Hematopoietic multipotent progenitor cell treated with erythropoietin and hydrocortisone succinate and interleukin-3 and kit ligand, for 4 days (in vitro differentiated cells): ENCODE results near the gene FAT2.
"Not testable (repeated sequence)": the region's sequence is repeated elsewhere in the genome, so short reads cannot be mapped to it uniquely, and the experiment has no call there.

Experiments
- DNase-seq: peaks from one replicate; pipeline ENCODE4 v3.0.0-alpha.2; 2015

FAT2 gene

DNA sequence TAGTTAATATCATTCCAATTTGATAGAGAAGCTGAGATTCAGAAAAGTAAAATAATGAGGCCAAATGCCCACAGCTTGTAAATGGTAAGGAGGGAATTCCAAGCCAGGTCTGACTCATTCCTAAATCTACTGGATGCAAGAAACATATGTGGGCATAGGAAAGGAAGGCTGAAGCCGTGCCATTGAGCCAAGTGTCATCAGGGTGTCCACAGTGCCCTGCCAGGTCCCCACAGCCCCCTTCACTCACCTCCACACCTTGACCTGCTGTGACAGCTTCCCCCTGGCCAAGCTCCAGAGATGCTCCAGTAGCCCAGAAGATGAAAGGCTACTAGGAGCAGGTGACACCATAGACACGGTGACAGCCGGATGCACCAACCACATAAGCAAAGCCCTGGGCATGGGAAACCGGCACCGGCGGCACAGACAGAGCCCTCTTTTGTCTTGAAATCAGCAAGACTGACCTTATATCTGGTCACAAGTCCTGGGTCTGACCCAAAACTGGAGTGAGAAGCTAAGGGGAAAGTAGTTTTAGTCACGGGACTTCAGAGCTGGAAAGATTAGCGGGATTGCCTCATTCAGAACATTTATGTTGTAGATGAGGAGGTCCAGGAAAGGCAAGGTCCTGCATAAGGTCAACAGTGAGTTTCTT, 20.1 kb upstream of the FAT2 start:
- DNase-seq: no peak

DNA sequence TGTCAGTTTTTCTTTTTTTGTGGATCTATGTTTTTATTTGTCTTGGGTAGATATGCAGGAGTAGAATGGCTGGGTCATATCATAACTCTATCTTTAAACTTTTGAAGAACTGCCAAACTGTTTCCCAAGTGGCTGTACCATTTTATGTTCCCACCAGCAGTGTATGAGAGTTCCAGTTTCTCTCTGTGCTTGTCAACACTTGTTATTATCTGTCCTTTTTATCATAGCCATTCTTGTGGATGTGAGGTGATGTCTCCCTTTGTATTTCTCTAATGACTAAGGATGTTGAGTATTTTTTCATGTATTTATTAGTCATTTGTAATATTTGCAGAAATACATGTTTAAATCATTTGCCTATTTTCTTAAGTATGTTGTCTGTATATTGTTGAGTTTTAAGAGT, 17.4 kb upstream of the FAT2 start:
- DNase-seq: no peak

DNA sequence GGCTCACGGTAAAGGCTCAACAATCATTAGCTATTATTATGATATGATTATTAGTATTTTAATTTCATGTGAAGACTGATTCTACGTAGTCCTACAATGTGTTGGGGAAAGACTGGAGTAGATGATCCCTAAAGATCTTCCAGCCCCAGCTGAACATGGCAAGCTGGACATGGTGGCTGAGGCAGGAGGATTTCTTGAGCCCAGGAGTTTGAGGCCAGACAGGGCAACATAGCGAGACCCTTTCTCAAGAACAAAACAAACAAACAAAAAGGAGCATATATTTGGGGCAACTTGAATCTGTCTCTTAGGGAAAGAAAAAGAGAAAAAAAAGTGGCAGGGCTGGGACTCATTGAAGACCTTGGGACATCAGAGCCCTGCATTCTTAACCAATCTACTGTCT, 16.2 kb upstream of the FAT2 start:
- no peak for DNase-seq

DNA sequence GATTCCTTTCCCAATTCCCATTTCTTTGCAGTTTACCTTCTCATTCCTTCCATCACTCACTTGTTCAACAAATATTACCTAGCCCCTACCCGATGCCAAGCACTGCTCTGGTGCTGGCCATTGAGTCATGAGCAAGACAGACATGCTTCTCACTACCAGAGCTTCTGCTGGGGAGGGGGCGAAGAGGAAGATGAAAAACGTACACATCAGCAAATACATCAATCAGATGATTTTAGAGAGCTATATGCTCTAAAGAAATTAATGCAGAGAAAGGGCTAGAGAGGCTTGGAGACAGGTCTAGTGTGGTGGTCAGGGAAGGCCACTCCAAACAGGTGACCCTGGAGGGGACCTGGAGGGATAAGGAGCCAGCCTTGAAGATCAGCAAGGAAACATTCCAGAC, 14.4 kb upstream of the FAT2 start:
- DNase-seq: no peak

DNA sequence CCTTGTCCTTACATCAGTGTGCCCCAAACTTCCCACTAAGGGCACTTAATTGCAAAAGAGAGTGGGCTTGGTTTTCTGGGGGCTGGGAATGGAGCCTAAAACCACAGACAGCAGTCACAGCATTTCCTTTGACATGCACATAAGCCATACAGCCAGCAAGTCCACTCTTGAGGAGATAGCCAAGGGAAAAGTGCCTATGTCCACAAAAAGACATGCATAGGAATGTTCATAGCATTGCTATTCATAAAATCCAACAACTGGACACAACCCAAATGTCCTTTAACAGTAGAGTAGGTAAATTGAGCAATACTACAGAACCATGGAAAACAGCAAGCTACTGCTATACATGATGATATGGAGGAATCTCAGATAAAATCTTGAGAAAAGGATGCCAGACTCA, 11.7 kb upstream of the FAT2 start:
- no peak for DNase-seq

DNA sequence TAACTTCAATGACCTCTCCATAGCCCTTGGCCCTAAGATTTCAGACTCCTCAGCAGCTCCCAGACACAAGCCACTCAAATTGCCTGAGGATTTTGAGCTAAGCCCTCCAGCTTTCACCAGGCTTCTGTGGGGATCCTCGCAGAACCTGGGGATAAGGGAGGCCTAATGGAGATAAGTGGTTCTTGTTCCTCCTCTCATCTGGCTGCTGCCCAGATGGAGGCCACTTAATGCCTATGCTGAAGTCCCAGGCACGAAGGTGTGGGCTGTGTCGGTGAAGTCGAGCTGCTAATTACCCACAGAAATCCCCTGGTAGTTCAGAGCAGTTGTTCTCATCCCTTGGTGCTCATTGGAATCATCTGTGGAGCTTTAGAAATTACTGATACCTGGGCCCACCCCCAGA, 10.3 kb upstream of the FAT2 start:
- DNase-seq: no peak

DNA sequence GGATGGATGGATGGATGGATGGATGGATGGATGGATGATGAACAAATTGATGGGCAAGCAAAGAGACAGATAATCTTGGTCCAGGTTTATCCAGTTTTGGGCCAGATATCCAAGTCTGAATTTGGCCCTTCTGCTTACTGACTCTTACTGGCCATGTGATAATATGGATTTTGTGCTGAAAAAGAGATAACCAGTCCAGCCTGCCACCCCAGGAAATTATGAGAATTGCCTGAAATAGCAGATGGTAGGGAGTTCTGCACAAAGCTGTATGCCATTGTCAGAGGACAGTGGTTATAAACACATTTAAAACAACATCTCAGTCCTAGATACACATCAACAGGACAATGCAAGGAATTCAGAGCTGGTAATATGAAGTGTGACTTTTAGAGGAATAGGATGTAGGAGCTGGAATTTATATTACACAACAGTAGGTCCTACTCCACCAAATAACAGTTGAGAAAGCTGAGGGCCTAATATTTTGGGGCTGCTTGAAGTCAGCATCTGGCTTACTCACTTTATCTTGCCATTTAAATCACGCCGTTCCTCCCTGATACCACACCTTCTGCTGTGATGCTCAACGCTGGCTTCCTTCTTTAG, 9.0 kb upstream of the FAT2 start:
- no peak for DNase-seq

DNA sequence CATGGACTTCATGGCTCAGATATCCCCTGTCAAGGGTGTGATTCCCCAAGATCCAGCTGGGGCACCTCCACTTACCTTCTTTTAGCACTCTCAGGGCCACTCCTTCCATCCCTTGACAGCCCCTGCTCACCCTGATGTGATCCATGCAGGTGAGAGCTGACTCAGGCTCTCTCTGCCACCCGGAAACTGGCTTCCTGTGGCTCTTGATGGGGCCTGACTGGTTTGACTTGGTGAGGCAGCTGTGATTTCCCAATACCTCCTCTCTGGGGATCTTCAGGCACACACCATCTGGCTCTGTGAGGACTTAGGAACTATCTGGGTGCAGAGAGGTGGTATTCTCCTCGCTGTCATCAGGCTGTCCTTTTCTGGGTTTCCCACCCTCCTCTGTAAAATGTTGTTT, 7.9 kb upstream of the FAT2 start:
- no peak for DNase-seq

DNA sequence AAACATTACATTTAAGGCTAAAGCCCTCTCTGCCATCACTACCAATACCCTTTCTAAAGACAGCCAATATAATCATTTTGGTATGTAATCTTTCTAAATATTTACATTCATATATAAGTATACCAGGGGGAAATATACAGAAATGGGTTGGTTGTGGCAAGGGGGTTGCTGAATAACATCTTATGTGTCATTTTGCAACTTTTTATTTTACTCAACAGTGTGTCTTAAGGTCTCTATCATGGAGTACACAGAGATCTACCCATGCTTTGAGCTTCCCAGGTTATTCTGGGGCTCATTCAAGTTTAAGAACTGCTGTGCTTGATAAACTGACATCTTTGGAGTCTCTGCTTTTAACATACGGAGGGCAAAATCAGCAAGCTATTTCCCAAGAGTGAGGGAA, 7.4 kb upstream of the FAT2 start:
- no peak for DNase-seq

DNA sequence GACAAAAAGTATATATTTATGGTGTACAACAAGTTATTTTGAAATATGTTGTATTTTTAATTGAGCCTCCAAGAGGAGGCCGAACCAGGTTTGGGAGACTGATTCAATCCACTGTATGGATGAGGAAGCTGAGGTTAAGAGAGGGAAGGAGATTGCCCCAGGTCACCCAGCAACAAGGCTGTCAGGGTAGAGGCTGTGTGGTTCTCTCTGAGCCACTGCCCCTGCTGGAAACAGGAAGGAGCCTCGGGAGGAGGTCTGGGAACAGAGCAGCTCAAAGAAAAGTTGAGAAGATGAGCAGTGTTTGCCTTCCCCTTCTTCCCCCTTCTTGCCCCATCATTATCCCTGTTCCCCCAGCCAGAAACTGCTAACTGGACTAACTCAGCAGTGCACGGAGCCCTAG, 6.6 kb upstream of the FAT2 start:
- DNase-seq: peak; percentile 5

DNA sequence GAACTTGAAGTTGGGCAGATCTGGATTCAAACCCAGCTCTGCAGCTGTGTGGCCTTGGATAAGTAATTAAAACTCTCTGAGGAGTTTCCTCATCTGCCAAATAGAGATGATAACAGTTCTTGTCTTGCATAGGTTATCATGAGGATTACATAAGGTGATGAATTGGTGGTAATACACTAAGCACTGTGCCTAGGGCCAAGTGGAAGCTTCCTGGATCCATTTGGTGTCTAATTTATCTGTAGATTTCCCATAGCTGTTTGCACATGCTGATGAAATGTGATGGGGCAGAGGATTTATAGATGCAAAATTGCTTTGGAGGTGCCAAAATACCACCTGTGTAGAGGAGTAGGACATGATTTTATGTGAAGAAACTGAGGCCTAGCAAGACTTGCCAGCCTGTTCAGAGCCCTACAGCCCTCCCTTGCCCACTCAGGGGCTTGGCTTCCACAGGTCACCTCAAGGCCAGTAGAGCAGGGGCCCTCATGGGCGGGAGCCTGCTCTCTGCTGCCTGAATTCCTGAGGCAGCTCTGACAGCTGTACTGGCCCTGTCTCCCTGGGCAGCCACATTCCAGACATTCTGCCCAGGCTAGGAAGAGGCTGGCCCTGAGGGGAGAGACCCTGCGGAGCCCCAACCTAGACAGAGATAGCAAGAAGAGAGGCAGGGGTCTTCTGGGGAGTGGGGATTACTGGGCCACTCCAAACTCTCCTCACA, 5.9 kb upstream of the FAT2 start:
- DNase-seq: no peak

DNA sequence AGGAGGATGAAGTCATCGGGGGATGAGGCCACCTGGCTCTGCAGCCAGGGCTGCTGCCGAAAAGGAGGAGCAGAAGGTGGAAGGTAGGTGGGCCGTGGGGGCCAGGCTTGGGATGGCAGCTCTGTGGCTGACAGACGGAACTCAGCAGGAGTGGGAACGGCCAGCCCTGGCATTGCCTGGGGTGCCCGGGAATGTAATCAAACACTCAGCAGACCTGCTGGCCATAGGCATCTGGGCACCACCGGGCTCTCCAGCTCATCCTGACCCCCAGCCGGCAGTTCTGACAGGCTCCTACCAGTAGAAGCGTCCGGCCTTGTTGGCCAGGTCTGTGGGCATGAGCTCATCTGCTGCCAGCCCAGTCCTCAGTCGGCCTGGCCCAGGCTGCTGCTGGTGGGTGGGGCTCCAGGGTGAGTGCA, 4.3 kb upstream of the FAT2 start:
- no peak for DNase-seq

DNA sequence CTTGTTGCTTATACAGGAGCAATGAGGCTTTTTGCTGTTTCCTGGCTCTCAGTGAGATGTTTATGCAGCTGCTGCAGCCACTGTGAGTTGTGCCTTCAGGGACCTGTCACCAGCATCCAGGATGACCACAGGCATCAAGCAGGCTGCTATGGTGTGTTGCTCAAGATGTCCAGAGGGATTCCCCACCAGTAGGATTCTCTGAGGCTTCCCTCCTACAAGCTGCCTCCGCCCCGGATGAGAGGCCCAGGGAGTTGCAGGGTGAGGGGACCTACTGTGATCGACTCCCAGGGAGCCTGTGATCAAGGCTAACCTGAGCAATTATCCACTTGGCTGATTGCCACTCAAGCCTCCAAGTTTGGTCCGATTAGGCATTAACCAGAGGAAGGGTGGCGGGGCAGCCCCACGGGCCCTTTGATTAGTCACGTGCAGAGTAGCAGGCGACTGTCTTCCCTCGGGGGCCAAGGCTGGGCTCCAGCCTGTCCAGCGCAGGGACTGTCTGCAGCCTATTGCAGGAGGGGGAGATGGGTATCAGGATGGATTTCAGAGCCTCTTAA, 1.8 kb upstream of the FAT2 start:
- no peak for DNase-seq

DNA sequence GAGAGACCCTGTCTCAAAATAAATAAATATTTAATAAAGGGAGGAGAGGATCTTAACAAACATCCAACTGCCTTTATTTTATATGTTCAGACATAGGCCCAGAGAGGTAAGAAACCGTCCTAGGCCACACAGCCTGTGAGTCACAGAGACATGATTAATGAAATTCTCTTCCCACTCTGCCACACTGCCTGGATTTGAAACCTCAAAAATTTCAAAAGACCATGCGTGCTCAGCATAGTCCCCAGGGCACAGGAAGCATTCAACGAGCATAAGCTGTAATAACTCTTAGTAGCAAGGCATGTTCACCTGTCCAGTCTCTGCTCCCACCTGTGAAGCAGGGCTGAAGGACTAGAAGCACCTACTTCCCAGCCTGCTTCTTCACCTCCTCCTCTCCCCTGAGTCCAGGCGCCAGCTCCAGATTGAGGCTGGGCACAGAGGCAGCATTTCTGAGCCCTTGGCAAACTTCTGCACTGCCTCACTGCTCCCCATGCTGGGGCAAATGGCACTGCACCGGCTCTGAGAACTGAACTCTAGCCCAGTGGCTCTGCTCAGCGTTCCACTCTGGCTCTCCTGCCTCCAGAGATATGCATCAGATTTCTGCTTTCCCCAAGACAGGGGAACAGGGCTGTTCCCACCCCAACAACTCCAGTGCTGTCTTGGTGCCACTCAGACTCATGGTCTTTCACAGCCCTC, 1.1 kb downstream of the FAT2 start:
- no peak for DNase-seq

DNA sequence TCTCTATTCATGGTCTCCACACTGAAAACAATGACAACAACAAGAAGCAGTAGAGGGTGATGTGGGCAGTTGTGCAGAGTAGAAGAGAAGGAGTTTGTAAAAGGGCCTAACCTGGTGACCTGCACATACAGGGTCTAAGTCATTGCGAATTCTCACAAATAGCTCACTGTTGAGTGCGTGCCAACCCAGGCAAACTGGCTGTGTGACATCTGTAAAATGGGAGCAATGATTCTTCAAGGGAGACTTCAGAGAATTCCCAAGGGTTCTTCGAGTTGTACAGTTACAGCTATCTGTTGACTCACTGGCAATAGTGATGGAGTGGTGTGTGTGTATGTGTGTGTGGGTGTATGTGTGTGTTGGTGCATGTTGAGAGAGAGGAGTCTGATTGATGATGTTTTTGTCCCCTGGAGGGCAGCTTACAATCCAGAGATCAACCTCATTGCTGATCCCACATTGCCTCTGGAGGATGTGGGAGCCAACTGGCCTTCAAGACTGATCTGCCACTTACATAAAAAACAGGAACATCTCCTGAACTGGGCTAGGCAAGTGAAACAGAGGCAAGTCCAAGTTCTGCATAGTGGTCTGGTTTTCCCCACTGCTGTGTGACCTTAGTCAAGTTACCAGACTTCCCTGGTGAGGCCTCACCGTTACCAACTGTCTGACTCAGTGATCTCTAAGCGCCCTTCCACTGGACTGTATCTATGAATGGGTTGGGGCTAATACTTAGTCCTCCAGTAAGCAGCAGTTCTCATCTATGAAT, 3.2 kb downstream of the FAT2 start:
- no peak for DNase-seq

DNA sequence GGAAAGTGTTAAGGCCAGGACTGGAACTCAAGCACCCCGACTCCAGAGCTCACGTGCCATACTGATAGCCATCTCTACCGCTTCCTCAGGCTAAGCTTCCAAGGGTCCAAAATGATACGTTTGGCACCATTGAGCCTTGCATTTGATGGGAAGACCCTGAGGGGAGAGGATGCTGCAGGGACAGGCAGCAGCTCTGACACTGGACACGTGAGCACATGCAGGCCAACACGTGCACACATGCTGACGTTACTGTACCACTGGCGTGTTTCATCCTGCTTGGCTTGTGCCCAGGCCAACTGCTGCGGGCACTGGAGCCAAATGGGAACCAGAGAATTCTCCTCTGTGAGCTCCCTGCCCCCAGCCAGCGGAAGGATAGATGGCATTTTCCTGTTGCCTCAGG, 5.2 kb downstream of the FAT2 start:
- DNase-seq: no peak

DNA sequence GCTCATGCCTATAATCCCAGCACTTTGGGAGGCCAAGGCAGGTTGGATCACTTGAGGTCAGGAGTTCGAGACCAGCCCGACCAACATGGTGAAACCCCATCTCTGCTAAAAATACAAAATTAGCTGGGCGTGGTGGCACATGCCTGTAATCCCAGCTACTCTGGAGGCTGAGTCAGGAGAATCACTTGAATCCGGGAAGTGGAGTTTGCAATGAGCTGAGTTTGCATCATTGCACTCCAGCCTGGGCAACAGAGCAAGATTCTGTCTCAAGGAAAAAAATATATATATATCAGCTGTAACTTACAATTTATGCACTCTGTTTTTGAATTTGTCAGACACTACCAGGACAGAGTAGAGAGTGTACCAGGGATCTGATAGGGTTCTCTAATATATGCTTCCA, 5.8 kb downstream of the FAT2 start:
- DNase-seq: not testable (repeated sequence)

DNA sequence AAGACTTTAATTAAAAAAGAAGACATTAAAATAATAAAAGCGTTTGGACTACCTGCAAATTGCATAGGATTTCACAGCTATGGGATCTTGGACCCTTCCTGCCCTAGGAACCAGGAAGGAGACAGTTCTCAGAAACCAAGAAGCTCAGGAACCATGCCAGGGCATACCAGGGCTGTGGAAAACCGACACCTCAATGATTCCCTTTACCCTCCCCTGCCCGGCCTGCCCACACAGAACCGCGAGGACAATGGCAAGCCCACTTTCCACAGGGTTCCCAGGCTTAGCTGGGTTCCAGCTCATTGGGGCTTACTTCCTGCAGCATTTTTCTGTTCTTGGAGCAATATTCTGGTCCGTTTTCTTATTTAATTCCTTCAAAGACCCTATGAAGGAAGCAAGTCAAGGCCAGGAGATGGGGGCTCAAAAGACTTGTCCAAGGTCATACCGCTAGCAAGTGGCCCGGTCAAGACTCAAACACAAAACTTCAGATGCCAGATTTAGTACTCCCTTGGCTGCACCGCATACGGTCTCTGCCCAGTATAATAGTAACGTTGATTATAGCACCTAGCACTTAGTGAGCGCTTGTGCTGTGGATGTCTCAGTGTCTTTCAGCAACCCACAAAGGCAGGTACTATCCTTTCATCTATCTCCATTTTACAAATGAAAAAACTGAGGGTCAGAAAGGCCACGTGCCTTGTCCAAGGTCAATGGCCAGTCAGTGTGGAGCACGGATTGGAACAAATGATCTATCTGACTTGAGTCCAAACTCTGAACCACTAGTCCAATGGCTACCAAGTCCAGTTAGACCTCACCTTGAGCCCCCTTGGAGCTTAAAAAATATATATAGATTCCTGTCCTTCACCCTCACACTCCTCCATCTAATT, 6.8 kb downstream of the FAT2 start:
- DNase-seq: no peak

DNA sequence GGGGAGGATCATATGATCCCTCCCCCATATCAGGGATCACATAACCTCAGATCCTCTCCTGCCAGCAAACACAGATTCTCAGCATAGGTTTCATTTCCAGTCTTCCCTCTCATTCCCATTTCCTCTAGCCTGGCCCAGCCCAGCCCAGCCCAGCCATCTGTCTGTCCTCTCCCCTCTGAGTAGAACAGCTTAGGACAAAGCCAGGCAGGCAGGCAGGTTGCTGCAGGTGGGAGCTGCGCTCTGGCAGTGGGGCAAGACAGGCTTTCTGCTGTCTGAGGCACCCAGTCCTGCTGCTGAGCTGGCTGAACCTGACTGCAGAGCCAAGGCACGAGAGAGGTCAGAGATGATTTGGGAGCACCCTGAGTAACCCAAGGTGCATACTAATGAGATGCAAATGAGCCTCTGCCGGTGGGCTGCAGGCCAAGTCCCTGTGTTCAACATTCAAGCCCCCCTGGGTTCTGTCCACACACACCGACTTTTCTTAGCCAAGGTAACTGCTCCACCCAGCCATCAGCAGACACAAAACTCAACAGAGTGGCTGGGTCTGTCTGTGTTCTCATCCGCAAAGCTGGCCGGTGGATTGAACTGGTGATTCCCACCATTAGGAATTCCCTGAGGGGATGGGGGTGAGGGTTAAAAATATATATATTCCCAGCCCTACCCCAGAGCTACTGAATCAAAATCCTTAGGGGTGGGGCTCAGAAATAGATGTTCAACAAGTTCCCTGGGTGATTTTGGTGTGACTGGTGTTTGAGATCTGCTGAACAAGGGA, 9.1 kb downstream of the FAT2 start:
- no peak for DNase-seq

DNA sequence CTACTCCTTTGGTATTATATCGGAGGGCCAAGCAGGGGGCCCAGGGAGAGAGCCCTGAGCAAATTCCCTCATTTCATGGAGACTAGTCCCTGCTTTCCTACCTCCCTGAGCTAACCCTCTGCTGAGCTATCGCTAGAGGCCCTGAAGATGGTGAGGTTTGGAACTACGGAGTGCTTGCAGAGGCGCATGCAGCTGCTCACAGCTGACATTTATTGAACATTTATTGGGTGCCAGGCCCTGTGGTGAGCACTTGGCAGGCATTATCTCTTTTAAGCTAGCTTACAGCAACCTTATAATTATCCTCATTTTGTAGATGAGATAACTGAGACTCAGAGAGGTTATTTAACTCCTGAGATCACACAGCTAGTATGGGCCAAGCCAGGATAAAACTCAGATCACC, 9.8 kb downstream of the FAT2 start:
- no peak for DNase-seq

DNA sequence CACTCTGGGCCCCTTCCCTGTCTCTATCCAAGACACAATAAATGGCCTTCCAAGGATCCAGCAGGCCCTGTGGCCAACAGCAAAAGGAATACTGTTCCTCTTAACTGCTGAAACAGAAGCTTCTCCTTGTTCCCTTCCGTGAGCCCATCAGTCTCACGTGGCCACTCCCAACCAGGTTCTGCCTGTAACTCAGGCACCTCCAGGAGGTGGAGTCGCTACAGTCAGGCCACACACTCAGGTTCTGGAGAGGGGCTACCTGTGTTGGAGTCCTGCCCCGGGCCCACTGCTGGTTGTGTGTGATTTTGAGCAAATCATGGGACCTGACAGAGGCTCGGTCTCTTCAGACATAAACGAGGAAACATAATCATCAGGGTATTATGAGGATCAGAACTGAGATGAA, 10.3 kb downstream of the FAT2 start:
- DNase-seq: no peak
